ENCODE measurements around the gene NT5DC2. TPM values are rescaled to one million over a fixed set of nuclear protein-coding genes. Genes with fewer than 3 reads are reported as not detected.

NT5DC2 gene
- total RNA-seq, 1 donor from 2014 or later, result 189 TPM

DNA sequence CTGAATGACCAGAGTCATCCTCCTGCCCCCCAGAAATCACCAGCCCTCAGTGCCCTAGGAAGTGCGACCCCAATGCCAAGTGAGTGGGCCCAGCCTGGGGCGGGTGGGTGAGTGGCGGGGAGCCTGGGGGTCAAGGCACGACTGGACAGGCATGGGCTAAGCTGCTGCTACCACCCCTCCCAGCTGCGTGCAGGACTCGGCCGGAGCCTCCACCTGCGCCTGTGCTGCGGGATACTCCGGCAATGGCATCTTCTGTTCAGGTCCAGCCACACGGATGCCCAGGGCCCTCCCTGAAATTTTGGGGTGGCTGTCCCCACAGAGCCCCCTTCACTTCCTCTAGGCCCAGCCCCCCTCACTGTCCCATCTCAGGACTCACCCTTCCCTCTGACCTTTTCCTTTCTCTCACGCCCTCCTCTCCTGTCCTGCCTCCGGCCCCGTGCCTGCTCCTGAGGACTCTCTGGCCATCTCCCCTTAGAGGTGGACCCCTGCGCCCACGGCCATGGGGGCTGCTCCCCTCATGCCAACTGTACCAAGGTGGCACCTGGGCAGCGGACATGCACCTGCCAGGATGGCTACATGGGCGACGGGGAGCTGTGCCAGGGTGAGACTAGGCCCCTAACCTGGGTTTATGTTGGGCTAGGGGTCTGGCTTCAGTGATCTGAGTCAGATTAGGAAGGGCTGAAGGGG is 17.0 kb downstream of the NT5DC2 start:
- Mint-ChIP-seq H3K27ac (ENCODE audit: unreplicated experiment) (no peak overlapping the region), H3K27me3 (ENCODE audit: low read depth, unreplicated experiment) (peaks cover 38% of the 10 kb centered on the region), H3K4me3 (ENCODE audit: unreplicated experiment) (no peak overlapping the region), H3K9me3 (ENCODE audit: unreplicated experiment) (no peaks in the 10 kb centered on the region), H3K36me3 (ENCODE audit: low read depth, unreplicated experiment) (no peaks in the 10 kb centered on the region), H3K4me1 (ENCODE audit: low read depth, unreplicated experiment) (no peaks in the 10 kb centered on the region)
- H3K27ac ChIP-seq (ENCODE audit: low read depth, low read length), result no peak overlapping the region
- no peaks in the 10 kb centered on the region for H3K79me2 ChIP-seq (ENCODE audit: insufficient read depth, low read length)
- no peaks in the 10 kb centered on the region for H3K4me1 ChIP-seq (ENCODE audit: insufficient read depth, low read length)
- DNase-seq (ENCODE audit: low read depth), result no peak
- no peak overlapping the region for H3K4me2 ChIP-seq (ENCODE audit: low read length)
- no peaks in the 10 kb centered on the region for H3K36me3 ChIP-seq (ENCODE audit: insufficient read depth, low read length)
- H2AFZ ChIP-seq (ENCODE audit: low read depth, low read length), result no peak overlapping the region
- no peaks in the 10 kb centered on the region for H4K20me1 ChIP-seq (ENCODE audit: insufficient read depth, low read length)
- H3K9me3 ChIP-seq (ENCODE audit: insufficient read depth, low read depth, low read length), result no peaks in the 10 kb centered on the region
- H3K27me3 ChIP-seq (ENCODE audit: insufficient read depth, low read length), result peaks cover 3% of the 10 kb centered on the region
- TF ChIP-seq CTCF (IDR thresholded peaks at IDR 0.05; ENCODE audit: insufficient read depth, low read depth, low read length) (no peak), EZH2 (IDR thresholded peaks at IDR 0.05; ENCODE audit: insufficient read depth, low read length) (no peak)
- H3K4me3 ChIP-seq (ENCODE audit: insufficient read depth, low read depth, low read length), result no peak overlapping the region
- FAIRE-seq, result no peak
- no peak overlapping the region for H3K9ac ChIP-seq (ENCODE audit: low read length)

- no peaks in the 10 kb centered on the region for H3K36me3 ChIP-seq (ENCODE audit: insufficient read depth, low read length)
- H3K9me3 ChIP-seq (ENCODE audit: insufficient read depth, low read depth, low read length), result no peaks in the 10 kb centered on the region
- TF ChIP-seq EZH2 (IDR thresholded peaks at IDR 0.05; ENCODE audit: insufficient read depth, low read length), result no peak
- TF ChIP-seq CTCF (IDR thresholded peaks at IDR 0.05; ENCODE audit: insufficient read depth, low read depth, low read length), result no peak
- no peaks in the 10 kb centered on the region for H4K20me1 ChIP-seq (ENCODE audit: insufficient read depth, low read length)
- Mint-ChIP-seq H3K27me3 (ENCODE audit: low read depth, unreplicated experiment) (peaks cover 47% of the 10 kb centered on the region), H3K4me1 (ENCODE audit: low read depth, unreplicated experiment) (no peaks in the 10 kb centered on the region), H3K36me3 (ENCODE audit: low read depth, unreplicated experiment) (no peaks in the 10 kb centered on the region), H3K9me3 (ENCODE audit: unreplicated experiment) (no peaks in the 10 kb centered on the region), H3K4me3 (ENCODE audit: unreplicated experiment) (no peak overlapping the region), H3K27ac (ENCODE audit: unreplicated experiment) (no peak overlapping the region)
- H2AFZ ChIP-seq (ENCODE audit: low read depth, low read length), result no peak overlapping the region
- no peaks in the 10 kb centered on the region for H3K4me1 ChIP-seq (ENCODE audit: insufficient read depth, low read length)
- no peak overlapping the region for H3K4me3 ChIP-seq (ENCODE audit: insufficient read depth, low read depth, low read length)
- DNase-seq (ENCODE audit: low read depth) (no peak), FAIRE-seq (no peak)
- H3K4me2 ChIP-seq (ENCODE audit: low read length), result no peak overlapping the region
- H3K79me2 ChIP-seq (ENCODE audit: insufficient read depth, low read length), result no peaks in the 10 kb centered on the region
- no peak overlapping the region for H3K27ac ChIP-seq (ENCODE audit: low read depth, low read length)
- no peak overlapping the region for H3K9ac ChIP-seq (ENCODE audit: low read length)
- H3K27me3 ChIP-seq (ENCODE audit: insufficient read depth, low read length), result peaks cover 3% of the 10 kb centered on the region
Measured at GRCh38 chr3:52515192-52515591, 18.5 kb downstream of the NT5DC2 start.

- Histone ChIP-seq H4K20me1 (ENCODE audit: insufficient read depth, low read length) (no peaks in the 10 kb centered on the region), H3K36me3 (ENCODE audit: insufficient read depth, low read length) (no peaks in the 10 kb centered on the region), H3K27ac (ENCODE audit: low read depth, low read length) (no peak overlapping the region), H2AFZ (ENCODE audit: low read depth, low read length) (no peak overlapping the region), H3K4me2 (ENCODE audit: low read length) (no peak overlapping the region), H3K4me3 (ENCODE audit: insufficient read depth, low read depth, low read length) (no peak overlapping the region), H3K79me2 (ENCODE audit: insufficient read depth, low read length) (no peaks in the 10 kb centered on the region), H3K9ac (ENCODE audit: low read length) (no peak overlapping the region), H3K4me1 (ENCODE audit: insufficient read depth, low read length) (no peaks in the 10 kb centered on the region), H3K27me3 (ENCODE audit: insufficient read depth, low read length) (peaks cover 3% of the 10 kb centered on the region), H3K9me3 (ENCODE audit: insufficient read depth, low read depth, low read length) (no peaks in the 10 kb centered on the region)
- H3K27ac Mint-ChIP-seq (ENCODE audit: unreplicated experiment), result no peak overlapping the region
- H3K9me3 Mint-ChIP-seq (ENCODE audit: unreplicated experiment), result no peaks in the 10 kb centered on the region
- H3K27me3 Mint-ChIP-seq (ENCODE audit: low read depth, unreplicated experiment), result peaks cover 52% of the 10 kb centered on the region
- TF ChIP-seq CTCF (IDR thresholded peaks at IDR 0.05; ENCODE audit: insufficient read depth, low read depth, low read length), result no peak
- no peak for TF ChIP-seq EZH2 (IDR thresholded peaks at IDR 0.05; ENCODE audit: insufficient read depth, low read length)
- H3K36me3 Mint-ChIP-seq (ENCODE audit: low read depth, unreplicated experiment), result no peaks in the 10 kb centered on the region
- H3K4me1 Mint-ChIP-seq (ENCODE audit: low read depth, unreplicated experiment), result no peaks in the 10 kb centered on the region
- no peak overlapping the region for H3K4me3 Mint-ChIP-seq (ENCODE audit: unreplicated experiment)
- no peak for FAIRE-seq
- no peak for DNase-seq (ENCODE audit: low read depth)
Measured at GRCh38 chr3:52514576-52514975, 19.1 kb downstream of the NT5DC2 start.

Measured in astrocyte (in vitro differentiated cells and primary cell).